Measurements from ENCODE around the gene BNIP3.
"Not testable (repeated sequence)": the region's sequence is repeated elsewhere in the genome, so short reads cannot be mapped to it uniquely, and the experiment has no call there.

The BNIP3 gene

GRCh38 chr10:131998845-131999681, 17.3 kb upstream of the BNIP3 start:
- Histone ChIP-seq H3K4me3 (ENCODE audit: low read depth, low read length) (no peak overlapping the region), H3K4me1 (ENCODE audit: control insufficient read depth, insufficient read depth, low read length) (peaks cover 8% of the 10 kb centered on the region), H3K27me3 (ENCODE audit: control insufficient read depth, insufficient read depth, low read length) (no peaks in the 10 kb centered on the region), H3K9me3 (ENCODE audit: control insufficient read depth, insufficient read depth, low read length) (no peaks in the 10 kb centered on the region), H3K36me3 (ENCODE audit: control insufficient read depth, insufficient read depth, low read length) (no peaks in the 10 kb centered on the region), H3K9ac (ENCODE audit: low read depth, low read length) (no peak overlapping the region)

GRCh38 chr10:131998050-131998844, 16.5 kb upstream of the BNIP3 start:
- no peaks in the 10 kb centered on the region for H3K36me3 ChIP-seq (ENCODE audit: control insufficient read depth, insufficient read depth, low read length)
- no peaks in the 10 kb centered on the region for H3K27me3 ChIP-seq (ENCODE audit: control insufficient read depth, insufficient read depth, low read length)
- H3K4me3 ChIP-seq (ENCODE audit: low read depth, low read length) = no peak overlapping the region
- H3K9ac ChIP-seq (ENCODE audit: low read depth, low read length) = no peak overlapping the region
- H3K4me1 ChIP-seq (ENCODE audit: control insufficient read depth, insufficient read depth, low read length) = peaks cover 8% of the 10 kb centered on the region
- no peaks in the 10 kb centered on the region for H3K9me3 ChIP-seq (ENCODE audit: control insufficient read depth, insufficient read depth, low read length)

GRCh38 chr10:131997366-131998049, 15.8 kb upstream of the BNIP3 start:
- Histone ChIP-seq H3K9me3 (ENCODE audit: control insufficient read depth, insufficient read depth, low read length) (no peaks in the 10 kb centered on the region), H3K36me3 (ENCODE audit: control insufficient read depth, insufficient read depth, low read length) (no peaks in the 10 kb centered on the region), H3K4me3 (ENCODE audit: low read depth, low read length) (no peak overlapping the region), H3K4me1 (ENCODE audit: control insufficient read depth, insufficient read depth, low read length) (peaks cover 8% of the 10 kb centered on the region), H3K27me3 (ENCODE audit: control insufficient read depth, insufficient read depth, low read length) (no peaks in the 10 kb centered on the region), H3K9ac (ENCODE audit: low read depth, low read length) (no peak overlapping the region)

GRCh38 chr10:131996466-131997365, 15.0 kb upstream of the BNIP3 start:
- Histone ChIP-seq H3K27me3 (ENCODE audit: control insufficient read depth, insufficient read depth, low read length) (no peaks in the 10 kb centered on the region), H3K9me3 (ENCODE audit: control insufficient read depth, insufficient read depth, low read length) (no peaks in the 10 kb centered on the region), H3K9ac (ENCODE audit: low read depth, low read length) (no peak overlapping the region), H3K36me3 (ENCODE audit: control insufficient read depth, insufficient read depth, low read length) (no peaks in the 10 kb centered on the region), H3K4me3 (ENCODE audit: low read depth, low read length) (no peak overlapping the region), H3K4me1 (ENCODE audit: control insufficient read depth, insufficient read depth, low read length) (peaks cover 8% of the 10 kb centered on the region)

- no peaks in the 10 kb centered on the region for H3K27me3 ChIP-seq (ENCODE audit: control insufficient read depth, insufficient read depth, low read length)
- H3K9me3 ChIP-seq (ENCODE audit: control insufficient read depth, insufficient read depth, low read length) = no peaks in the 10 kb centered on the region
- peaks cover 8% of the 10 kb centered on the region for H3K4me1 ChIP-seq (ENCODE audit: control insufficient read depth, insufficient read depth, low read length)
- H3K9ac ChIP-seq (ENCODE audit: low read depth, low read length) = no peak overlapping the region
- no peak overlapping the region for H3K4me3 ChIP-seq (ENCODE audit: low read depth, low read length)
- no peaks in the 10 kb centered on the region for H3K36me3 ChIP-seq (ENCODE audit: control insufficient read depth, insufficient read depth, low read length)
These were observed 12.7 kb upstream of the BNIP3 start for GRCh38 chr10:131994435-131994834.

GRCh38 chr10:131993275-131993674, 11.6 kb upstream of the BNIP3 start:
- no peaks in the 10 kb centered on the region for H3K36me3 ChIP-seq (ENCODE audit: control insufficient read depth, insufficient read depth, low read length)
- peaks cover 8% of the 10 kb centered on the region for H3K4me1 ChIP-seq (ENCODE audit: control insufficient read depth, insufficient read depth, low read length)
- no peak overlapping the region for H3K4me3 ChIP-seq (ENCODE audit: low read depth, low read length)
- no peaks in the 10 kb centered on the region for H3K9me3 ChIP-seq (ENCODE audit: control insufficient read depth, insufficient read depth, low read length)
- no peak overlapping the region for H3K9ac ChIP-seq (ENCODE audit: low read depth, low read length)
- H3K27me3 ChIP-seq (ENCODE audit: control insufficient read depth, insufficient read depth, low read length) = no peaks in the 10 kb centered on the region

GRCh38 chr10:131991726-131992125, 10.0 kb upstream of the BNIP3 start:
- Histone ChIP-seq H3K27me3 (ENCODE audit: control insufficient read depth, insufficient read depth, low read length) (no peaks in the 10 kb centered on the region), H3K9ac (ENCODE audit: low read depth, low read length) (no peak overlapping the region), H3K9me3 (ENCODE audit: control insufficient read depth, insufficient read depth, low read length) (no peaks in the 10 kb centered on the region), H3K36me3 (ENCODE audit: control insufficient read depth, insufficient read depth, low read length) (no peaks in the 10 kb centered on the region), H3K4me1 (ENCODE audit: control insufficient read depth, insufficient read depth, low read length) (no peaks in the 10 kb centered on the region), H3K4me3 (ENCODE audit: low read depth, low read length) (no peak overlapping the region)

- peaks cover 15% of the 10 kb centered on the region for H3K27me3 ChIP-seq (ENCODE audit: control insufficient read depth, insufficient read depth, low read length)
- not testable (repeated sequence) for H3K9ac ChIP-seq (ENCODE audit: low read depth, low read length); H3K36me3 ChIP-seq (ENCODE audit: control insufficient read depth, insufficient read depth, low read length); H3K4me1 ChIP-seq (ENCODE audit: control insufficient read depth, insufficient read depth, low read length); H3K9me3 ChIP-seq (ENCODE audit: control insufficient read depth, insufficient read depth, low read length); H3K4me3 ChIP-seq (ENCODE audit: low read depth, low read length)
These were observed 6.1 kb upstream of the BNIP3 start for GRCh38 chr10:131987786-131988185.

GRCh38 chr10:131987301-131987700, 5.6 kb upstream of the BNIP3 start:
- H3K9me3 ChIP-seq (ENCODE audit: control insufficient read depth, insufficient read depth, low read length); H3K4me1 ChIP-seq (ENCODE audit: control insufficient read depth, insufficient read depth, low read length); H3K36me3 ChIP-seq (ENCODE audit: control insufficient read depth, insufficient read depth, low read length); H3K4me3 ChIP-seq (ENCODE audit: low read depth, low read length); H3K9ac ChIP-seq (ENCODE audit: low read depth, low read length): not testable (repeated sequence)
- H3K27me3 ChIP-seq (ENCODE audit: control insufficient read depth, insufficient read depth, low read length) = peaks cover 18% of the 10 kb centered on the region

GRCh38 chr10:131986851-131987250, 5.1 kb upstream of the BNIP3 start:
- not testable (repeated sequence) for H3K36me3 ChIP-seq (ENCODE audit: control insufficient read depth, insufficient read depth, low read length); H3K4me1 ChIP-seq (ENCODE audit: control insufficient read depth, insufficient read depth, low read length); H3K9ac ChIP-seq (ENCODE audit: low read depth, low read length); H3K4me3 ChIP-seq (ENCODE audit: low read depth, low read length); H3K9me3 ChIP-seq (ENCODE audit: control insufficient read depth, insufficient read depth, low read length)
- H3K27me3 ChIP-seq (ENCODE audit: control insufficient read depth, insufficient read depth, low read length) = peaks cover 18% of the 10 kb centered on the region

- no peak overlapping the region for H3K4me3 ChIP-seq (ENCODE audit: low read depth, low read length)
- H3K4me1 ChIP-seq (ENCODE audit: control insufficient read depth, insufficient read depth, low read length) = peaks cover 9% of the 10 kb centered on the region
- no peaks in the 10 kb centered on the region for H3K9me3 ChIP-seq (ENCODE audit: control insufficient read depth, insufficient read depth, low read length)
- H3K36me3 ChIP-seq (ENCODE audit: control insufficient read depth, insufficient read depth, low read length) = no peaks in the 10 kb centered on the region
- peaks cover 18% of the 10 kb centered on the region for H3K27me3 ChIP-seq (ENCODE audit: control insufficient read depth, insufficient read depth, low read length)
- no peak overlapping the region for H3K9ac ChIP-seq (ENCODE audit: low read depth, low read length)
These were observed 2.1 kb upstream of the BNIP3 start for GRCh38 chr10:131983780-131984179.

Data from iPS-15b (cell line).